Cardiac fibroblast (primary cell): ENCODE data around the gene BYSL.
"Not testable (repeated sequence)": the region's sequence is repeated elsewhere in the genome, so short reads cannot be mapped to it uniquely, and the experiment has no call there.

Source experiments
- DNase-seq, 2 donors: peaks; one replicate each; pipeline versions ENCODE4 v3.0.0 to v3.0.0-alpha.2; 2010; ENCODE audit warnings: low read depth in 2 of 2
- H3K4me3 ChIP-seq, 2 donors: replicated peaks in 1 of 2; 1 replicate in 1 of 2; 2 replicates in 1 of 2; pipeline ENCODE4 v1.5.1; 2011; ENCODE audit warnings: low read depth in 2 of 2, low read length in 2 of 2, mild to moderate bottlenecking in 2 of 2, moderate library complexity in 1 of 2
- TF ChIP-seq, protein P1 (sequence below): IDR thresholded peaks from one replicate; pipeline ENCODE4 v1.5.1; 2011; ENCODE audit warnings: low read depth, mild to moderate bottlenecking, low read length, inconsistent platforms

BYSL gene

GRCh38 chr6:41941280-41942066 lies 20.2 kb downstream of the BYSL start, which contains the start of gene CCND3:
Gene CCND3, minus strand, starts transcription at chr6:41941808. Its CDS starts 159 bp downstream, at chr6:41941649.
- DNase-seq = peak; percentile 90 to 93
- TF ChIP-seq, protein P1, sequence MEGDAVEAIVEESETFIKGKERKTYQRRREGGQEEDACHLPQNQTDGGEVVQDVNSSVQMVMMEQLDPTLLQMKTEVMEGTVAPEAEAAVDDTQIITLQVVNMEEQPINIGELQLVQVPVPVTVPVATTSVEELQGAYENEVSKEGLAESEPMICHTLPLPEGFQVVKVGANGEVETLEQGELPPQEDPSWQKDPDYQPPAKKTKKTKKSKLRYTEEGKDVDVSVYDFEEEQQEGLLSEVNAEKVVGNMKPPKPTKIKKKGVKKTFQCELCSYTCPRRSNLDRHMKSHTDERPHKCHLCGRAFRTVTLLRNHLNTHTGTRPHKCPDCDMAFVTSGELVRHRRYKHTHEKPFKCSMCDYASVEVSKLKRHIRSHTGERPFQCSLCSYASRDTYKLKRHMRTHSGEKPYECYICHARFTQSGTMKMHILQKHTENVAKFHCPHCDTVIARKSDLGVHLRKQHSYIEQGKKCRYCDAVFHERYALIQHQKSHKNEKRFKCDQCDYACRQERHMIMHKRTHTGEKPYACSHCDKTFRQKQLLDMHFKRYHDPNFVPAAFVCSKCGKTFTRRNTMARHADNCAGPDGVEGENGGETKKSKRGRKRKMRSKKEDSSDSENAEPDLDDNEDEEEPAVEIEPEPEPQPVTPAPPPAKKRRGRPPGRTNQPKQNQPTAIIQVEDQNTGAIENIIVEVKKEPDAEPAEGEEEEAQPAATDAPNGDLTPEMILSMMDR = no peak

GRCh38 chr6:41942067-41942851 lies 21.0 kb downstream of the BYSL start:
- peak in 1 of 2 donors; percentile 88 for DNase-seq
- peak overlapping the region; percentile 30 to 97 for H3K4me3 ChIP-seq
- TF ChIP-seq, protein P1 = no peak

More at GRCh38 chr6:41941280-41942066, 20.2 kb downstream of the BYSL start, which contains the start of gene CCND3:
- H3K4me3 ChIP-seq = peak within 1 kb of the TSS; percentile 97 to 98

DNA sequence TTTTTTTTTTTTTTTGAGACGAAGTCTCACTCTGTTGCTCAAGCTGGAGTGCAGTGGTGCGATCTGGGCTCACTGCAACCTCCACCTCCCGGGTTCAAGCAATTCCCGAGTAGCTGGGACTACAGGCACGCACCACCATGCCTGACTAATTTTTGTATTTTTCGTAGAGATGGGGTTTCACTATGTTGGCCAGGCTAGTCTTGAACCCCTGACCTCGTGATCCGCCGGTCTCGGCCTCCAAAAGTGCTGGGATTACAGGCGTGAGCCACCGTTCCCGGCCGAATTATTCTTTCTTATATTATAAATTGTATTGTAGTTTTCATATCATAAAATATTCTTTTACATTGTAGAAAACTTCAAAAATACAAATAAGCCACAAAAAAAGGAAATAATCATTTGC lies 21.6 kb downstream of the BYSL start:
- H3K4me3 ChIP-seq = not testable (repeated sequence)

GRCh38 chr6:41943456-41943855 lies 22.2 kb downstream of the BYSL start:
- no peak for DNase-seq
- H3K4me3 ChIP-seq = no peak overlapping the region
- TF ChIP-seq, protein P1 = no peak

More for the DNA sequence above, 21.6 kb downstream of the BYSL start:
- not testable (repeated sequence) for DNase-seq

- no peak for DNase-seq
- TF ChIP-seq, protein P1 = no peak
- H3K4me3 ChIP-seq = no peak overlapping the region
Observed at GRCh38 chr6:41947581-41948220, 26.4 kb downstream of the BYSL start.

- TF ChIP-seq, protein P1 = no peak
- no peak overlapping the region for H3K4me3 ChIP-seq
- DNase-seq = no peak
Observed at GRCh38 chr6:41954668-41955067, 33.4 kb downstream of the BYSL start.
